Measurements from ENCODE around the gene SDSL. TPM values are rescaled to one million over a fixed set of nuclear protein-coding genes. Genes with fewer than 3 reads are reported as not detected.

Gene SDSL
- total RNA-seq, 1 donor from 2014 or later: 3.1 TPM

DNA sequence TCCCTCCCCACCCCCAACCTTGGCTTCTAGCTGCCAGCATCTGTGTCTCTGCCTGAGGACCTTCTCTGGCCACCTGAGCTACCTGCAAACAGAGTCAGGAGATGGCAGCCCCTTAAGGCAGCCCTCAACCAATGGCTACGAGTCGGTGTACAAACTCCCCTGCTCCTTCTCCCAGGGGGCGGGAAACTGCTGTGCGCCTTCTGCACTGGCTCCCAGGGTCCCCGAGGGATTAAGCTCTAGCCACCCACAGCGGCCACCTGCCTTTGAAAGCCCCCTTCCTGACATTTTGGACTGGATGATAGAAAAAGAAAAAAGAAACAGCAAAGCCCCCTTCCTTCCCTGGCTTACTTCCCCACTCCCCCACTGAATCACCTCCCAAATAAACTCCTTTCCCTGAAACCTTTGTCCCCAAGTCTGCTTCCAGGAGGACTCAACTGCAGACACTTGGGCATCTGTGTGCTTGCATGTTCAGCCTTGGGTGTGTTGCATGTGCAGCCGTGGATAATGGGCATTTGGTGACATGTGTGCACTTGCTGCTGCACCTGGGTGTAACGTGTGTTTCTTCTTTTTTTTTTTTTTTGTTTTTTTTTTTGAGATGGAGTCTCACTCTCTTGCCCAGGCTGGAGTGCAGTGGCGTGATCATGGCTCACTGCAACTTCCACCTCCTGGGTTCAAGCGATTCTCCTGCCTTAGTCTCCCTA is 24.5 kb upstream of the SDSL start:
- Histone ChIP-seq H3K79me2 (ENCODE audit: low read depth) (no peaks in the 10 kb centered on the region), H2AFZ (replicated peaks) (no peak overlapping the region), H4K20me1 (ENCODE audit: low read depth) (no peaks in the 10 kb centered on the region), H3K27me3 (no peaks in the 10 kb centered on the region), H3F3A (ENCODE audit: low read depth) (peaks cover 8% of the 10 kb centered on the region), H3K27ac (no peak overlapping the region), H3K9ac (no peak overlapping the region), H3K4me3 (no peak overlapping the region), H3K9me3 (ENCODE audit: low read depth) (no peaks in the 10 kb centered on the region), H3K36me3 (no peaks in the 10 kb centered on the region), H3K4me1 (peaks cover 11% of the 10 kb centered on the region), H3K4me2 (no peak overlapping the region)
- H3K9me3 Mint-ChIP-seq: no peaks in the 10 kb centered on the region
- TF ChIP-seq, protein P1, sequence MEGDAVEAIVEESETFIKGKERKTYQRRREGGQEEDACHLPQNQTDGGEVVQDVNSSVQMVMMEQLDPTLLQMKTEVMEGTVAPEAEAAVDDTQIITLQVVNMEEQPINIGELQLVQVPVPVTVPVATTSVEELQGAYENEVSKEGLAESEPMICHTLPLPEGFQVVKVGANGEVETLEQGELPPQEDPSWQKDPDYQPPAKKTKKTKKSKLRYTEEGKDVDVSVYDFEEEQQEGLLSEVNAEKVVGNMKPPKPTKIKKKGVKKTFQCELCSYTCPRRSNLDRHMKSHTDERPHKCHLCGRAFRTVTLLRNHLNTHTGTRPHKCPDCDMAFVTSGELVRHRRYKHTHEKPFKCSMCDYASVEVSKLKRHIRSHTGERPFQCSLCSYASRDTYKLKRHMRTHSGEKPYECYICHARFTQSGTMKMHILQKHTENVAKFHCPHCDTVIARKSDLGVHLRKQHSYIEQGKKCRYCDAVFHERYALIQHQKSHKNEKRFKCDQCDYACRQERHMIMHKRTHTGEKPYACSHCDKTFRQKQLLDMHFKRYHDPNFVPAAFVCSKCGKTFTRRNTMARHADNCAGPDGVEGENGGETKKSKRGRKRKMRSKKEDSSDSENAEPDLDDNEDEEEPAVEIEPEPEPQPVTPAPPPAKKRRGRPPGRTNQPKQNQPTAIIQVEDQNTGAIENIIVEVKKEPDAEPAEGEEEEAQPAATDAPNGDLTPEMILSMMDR (IDR thresholded peaks at IDR 0.05): no peak
- TF ChIP-seq EZH2 (IDR thresholded peaks at IDR 0.05) (no peak), EZH2phosphoT487 (IDR thresholded peaks at IDR 0.05) (no peak)
- no peak overlapping the region for H3K4me3 Mint-ChIP-seq
- peaks cover 6% of the 10 kb centered on the region for H3K27me3 Mint-ChIP-seq (ENCODE audit: insufficient read depth, low read depth)
- no peak for DNase-seq (ENCODE audit: low spot score)
- peaks cover 7% of the 10 kb centered on the region for H3K4me1 Mint-ChIP-seq
- no peak overlapping the region for H3K27ac Mint-ChIP-seq
- H3K36me3 Mint-ChIP-seq: no peaks in the 10 kb centered on the region

DNA sequence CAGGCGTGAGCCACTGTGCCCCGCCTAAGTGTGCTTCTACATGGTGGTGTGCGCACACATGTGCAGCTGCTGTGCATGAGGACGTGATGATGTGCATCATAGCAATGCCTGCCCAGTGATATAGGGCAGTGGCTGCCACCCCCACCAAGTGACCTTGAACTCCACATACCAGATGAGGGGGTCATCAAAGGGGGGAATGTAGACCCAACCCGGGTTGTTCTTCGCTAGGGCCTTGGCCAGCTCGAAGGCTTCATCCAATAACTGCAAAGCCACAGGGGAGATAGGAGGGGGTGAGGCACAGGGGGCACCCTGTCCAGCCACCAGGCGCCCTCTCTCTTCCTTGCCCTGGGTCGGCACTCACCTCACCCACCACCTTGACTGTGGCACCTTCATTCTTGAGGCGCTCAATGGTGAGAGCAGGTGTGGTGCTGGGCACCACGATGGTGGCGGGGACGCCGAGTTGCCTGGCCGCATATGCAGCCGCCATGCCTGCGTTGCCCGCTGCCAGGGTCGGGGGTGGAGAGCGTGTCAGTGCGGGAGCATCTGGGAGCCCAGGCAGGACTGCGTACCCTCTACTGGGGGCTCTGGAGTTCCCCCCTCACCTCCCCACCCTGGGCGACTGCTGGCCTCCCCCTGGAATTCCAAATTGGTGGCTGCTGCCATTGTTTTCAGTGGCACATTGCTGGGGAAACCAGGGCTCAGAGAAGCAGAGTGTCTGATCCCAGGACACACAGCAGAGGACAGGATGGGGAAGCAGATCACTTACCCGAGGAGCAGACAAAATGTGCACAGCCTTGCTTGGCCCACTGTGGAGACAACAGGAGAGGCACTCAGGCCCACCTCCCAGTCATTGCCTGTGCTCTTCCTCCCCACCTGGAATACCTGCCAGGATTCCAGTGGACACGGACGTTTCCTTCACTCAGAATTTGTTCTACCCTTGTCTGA is 23.6 kb upstream of the SDSL start:
- no peak overlapping the region for H3K27ac Mint-ChIP-seq
- no peaks in the 10 kb centered on the region for H3K9me3 Mint-ChIP-seq
- H3K4me3 Mint-ChIP-seq: no peak overlapping the region
- Histone ChIP-seq H3K9me3 (ENCODE audit: low read depth) (no peaks in the 10 kb centered on the region), H3K4me2 (no peak overlapping the region), H3F3A (ENCODE audit: low read depth) (peaks cover 4% of the 10 kb centered on the region), H3K27me3 (no peaks in the 10 kb centered on the region), H2AFZ (replicated peaks) (no peak overlapping the region), H3K79me2 (ENCODE audit: low read depth) (no peaks in the 10 kb centered on the region), H4K20me1 (ENCODE audit: low read depth) (no peaks in the 10 kb centered on the region), H3K36me3 (no peaks in the 10 kb centered on the region), H3K9ac (no peak overlapping the region), H3K4me1 (peaks cover 11% of the 10 kb centered on the region), H3K4me3 (no peak overlapping the region), H3K27ac (no peak overlapping the region)
- DNase-seq (ENCODE audit: low spot score): no peak
- no peaks in the 10 kb centered on the region for H3K36me3 Mint-ChIP-seq
- H3K27me3 Mint-ChIP-seq (ENCODE audit: insufficient read depth, low read depth): peaks cover 6% of the 10 kb centered on the region
- TF ChIP-seq EZH2phosphoT487 (IDR thresholded peaks at IDR 0.05) (no peak), EZH2 (IDR thresholded peaks at IDR 0.05) (no peak)
- TF ChIP-seq, protein P1 (IDR thresholded peaks at IDR 0.05): no peak
- H3K4me1 Mint-ChIP-seq: peaks cover 7% of the 10 kb centered on the region

GRCh38 chr12:113399490-113399889 is 22.7 kb upstream of the SDSL start:
- no peaks in the 10 kb centered on the region for H3K79me2 ChIP-seq (ENCODE audit: low read depth)
- no peak overlapping the region for H3K27ac ChIP-seq
- no peaks in the 10 kb centered on the region for H3K9me3 ChIP-seq (ENCODE audit: low read depth)
- peaks cover 11% of the 10 kb centered on the region for H3K4me1 ChIP-seq
- Mint-ChIP-seq H3K27ac (no peak overlapping the region), H3K27me3 (ENCODE audit: insufficient read depth, low read depth) (peaks cover 6% of the 10 kb centered on the region), H3K4me3 (no peak overlapping the region), H3K36me3 (no peaks in the 10 kb centered on the region), H3K4me1 (peaks cover 9% of the 10 kb centered on the region), H3K9me3 (no peaks in the 10 kb centered on the region)
- no peaks in the 10 kb centered on the region for H4K20me1 ChIP-seq (ENCODE audit: low read depth)
- DNase-seq (ENCODE audit: low spot score): no peak
- TF ChIP-seq EZH2 (IDR thresholded peaks at IDR 0.05) (no peak), EZH2phosphoT487 (IDR thresholded peaks at IDR 0.05) (no peak)
- TF ChIP-seq, protein P1 (IDR thresholded peaks at IDR 0.05): no peak
- H3F3A ChIP-seq (ENCODE audit: low read depth): peaks cover 4% of the 10 kb centered on the region
- H3K4me2 ChIP-seq: no peak overlapping the region
- H2AFZ ChIP-seq (replicated peaks): no peak overlapping the region
- no peak overlapping the region for H3K4me3 ChIP-seq
- no peak overlapping the region for H3K9ac ChIP-seq
- no peaks in the 10 kb centered on the region for H3K27me3 ChIP-seq
- no peaks in the 10 kb centered on the region for H3K36me3 ChIP-seq

Measured in neural progenitor cell (in vitro differentiated cells).